GM18867 (cell line): ENCODE measurements around the gene SRGAP2B.
"Not testable (repeated sequence)": the region's sequence is repeated elsewhere in the genome, so short reads cannot be mapped to it uniquely, and the experiment has no call there.

Source experiments
- ATAC-seq: cut with Tn5 transposase; IDR thresholded peaks from one replicate; pipeline ENCODE4 v1.9.1; 2021; ENCODE audit warnings: mild to moderate bottlenecking, moderate library complexity; ENCODE audit not compliant: unreplicated experiment

The SRGAP2B gene

DNA sequence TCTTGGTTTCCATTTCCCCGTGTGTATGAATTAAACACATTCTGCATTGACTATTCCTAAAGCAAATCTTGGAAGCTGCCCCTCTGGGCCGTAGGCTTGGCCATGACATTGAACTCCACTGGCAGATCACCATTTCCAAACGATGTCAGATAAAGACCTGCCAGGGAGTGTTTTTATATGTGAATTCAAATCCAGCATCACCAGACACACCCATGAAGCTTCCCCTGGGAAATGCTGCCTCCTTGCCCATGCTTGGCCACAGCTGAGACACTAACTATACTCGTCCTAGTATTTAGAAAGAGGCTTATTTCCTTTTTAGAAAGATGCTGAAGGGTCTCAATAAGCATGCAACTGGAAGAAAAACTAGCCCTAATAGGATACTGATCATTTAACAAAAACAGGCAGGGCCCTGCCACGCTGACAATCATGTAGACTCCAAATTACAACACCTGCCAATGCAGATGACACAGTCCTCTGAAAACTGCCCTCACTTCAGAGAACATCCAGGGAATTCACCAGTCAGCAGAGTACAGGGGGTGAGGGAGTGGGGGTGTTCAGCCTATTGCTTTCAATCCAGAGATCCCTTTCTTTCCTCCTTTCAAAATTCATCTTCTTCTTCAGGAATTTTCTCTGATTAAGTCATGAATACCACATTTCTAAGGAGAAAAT is 94.9 kb downstream of the SRGAP2B start:
- not testable (repeated sequence) for ATAC-seq

DNA sequence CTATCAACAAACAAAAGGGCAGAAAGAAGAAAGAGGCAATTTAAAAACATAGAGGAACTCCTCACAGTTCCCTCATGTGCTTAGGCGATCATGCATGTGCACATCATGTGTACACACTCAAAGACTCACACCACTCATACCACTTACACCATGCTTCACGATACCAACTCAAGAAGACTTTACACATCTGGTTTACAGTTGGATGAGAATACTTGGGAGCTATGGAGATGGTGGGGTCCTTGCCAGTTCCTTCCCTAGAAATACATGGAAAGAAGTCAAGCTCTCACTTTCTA is 96.2 kb downstream of the SRGAP2B start:
- not testable (repeated sequence) for ATAC-seq

DNA sequence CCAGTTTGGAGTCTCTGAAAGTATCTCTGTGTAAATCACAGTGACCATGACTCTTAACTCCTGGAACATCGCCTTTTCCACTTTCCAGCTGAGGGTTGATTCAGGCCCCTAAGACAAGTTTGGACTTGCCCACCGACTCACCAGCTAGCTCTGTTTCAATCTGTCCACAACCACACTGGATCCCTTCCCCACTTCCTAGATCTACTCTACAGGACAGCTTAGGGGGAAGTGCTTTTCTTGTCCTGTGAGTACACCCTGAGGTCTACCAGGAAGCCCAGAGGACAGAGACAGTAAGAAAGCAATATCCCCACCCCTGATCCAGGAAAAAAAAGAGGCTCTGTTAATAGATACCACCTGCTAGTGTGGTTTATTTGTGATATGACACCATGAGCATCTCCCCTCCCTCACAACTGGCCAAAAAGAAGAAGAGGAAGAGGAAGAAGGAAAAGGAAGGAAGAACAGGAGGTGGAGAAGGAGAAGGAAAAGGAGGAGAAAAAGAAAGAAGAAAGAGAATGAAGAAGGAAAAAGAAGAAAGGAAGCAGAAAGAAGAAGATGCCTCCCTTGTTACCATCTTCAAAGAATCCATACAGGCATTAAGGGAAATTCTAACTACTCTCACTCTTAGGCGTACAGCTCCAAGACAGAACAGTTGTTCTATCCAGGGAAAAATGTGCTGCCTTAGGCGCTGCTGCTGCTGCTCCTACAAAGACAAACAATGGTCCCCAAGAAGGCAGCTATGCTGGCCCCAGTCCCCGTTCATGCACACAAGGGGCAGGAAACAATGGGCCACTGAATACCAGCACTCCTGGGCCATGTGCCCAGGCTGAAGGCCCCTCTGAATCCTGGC is 96.8 kb downstream of the SRGAP2B start:
- ATAC-seq, result not testable (repeated sequence)

DNA sequence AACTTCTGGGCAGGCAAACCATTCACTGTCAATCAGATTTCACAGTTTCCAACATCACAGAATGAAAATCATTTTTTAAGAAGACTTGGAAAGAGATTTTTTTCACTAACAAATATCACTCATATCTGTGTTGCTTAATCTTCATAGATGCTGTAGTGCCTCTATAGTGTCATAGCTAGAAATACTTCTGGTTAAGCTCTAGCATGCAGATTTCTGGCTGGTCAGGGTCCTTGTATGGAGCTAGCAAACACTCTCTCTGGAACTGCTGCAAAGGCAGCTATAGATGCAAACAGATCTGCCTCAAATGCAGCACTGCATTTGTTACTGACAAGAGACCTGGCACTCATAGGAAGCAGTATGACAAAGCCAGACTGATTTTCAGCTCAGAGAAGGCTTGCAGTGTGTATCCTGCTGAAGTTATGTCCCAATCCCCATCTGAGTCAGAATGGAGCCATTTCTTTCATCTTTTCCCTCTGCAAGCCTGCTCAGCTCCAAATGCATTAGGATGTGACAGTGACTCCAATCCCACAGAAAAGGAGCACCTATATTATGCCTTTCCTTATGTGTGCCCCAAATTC is 99.2 kb downstream of the SRGAP2B start:
- not testable (repeated sequence) for ATAC-seq

DNA sequence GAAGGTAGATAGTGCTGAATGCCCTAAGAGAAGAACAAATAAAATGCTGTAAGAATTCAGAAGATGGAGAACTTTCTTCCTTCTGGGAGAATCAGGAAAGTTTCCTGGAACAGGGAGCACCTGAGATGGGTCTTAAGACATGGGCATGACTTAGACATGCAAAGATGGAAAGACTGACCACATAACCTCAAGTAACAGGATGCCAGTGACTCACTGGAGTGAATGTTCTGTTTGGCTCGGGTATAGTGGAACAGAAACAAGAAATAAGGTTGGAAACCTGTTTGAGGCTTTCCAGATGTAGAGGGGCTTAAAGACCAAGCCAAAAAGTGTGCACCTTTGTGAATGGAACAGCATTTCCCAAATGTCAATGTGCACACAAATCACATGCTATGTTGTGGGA is 102.2 kb downstream of the SRGAP2B start:
- not testable (repeated sequence) for ATAC-seq

DNA sequence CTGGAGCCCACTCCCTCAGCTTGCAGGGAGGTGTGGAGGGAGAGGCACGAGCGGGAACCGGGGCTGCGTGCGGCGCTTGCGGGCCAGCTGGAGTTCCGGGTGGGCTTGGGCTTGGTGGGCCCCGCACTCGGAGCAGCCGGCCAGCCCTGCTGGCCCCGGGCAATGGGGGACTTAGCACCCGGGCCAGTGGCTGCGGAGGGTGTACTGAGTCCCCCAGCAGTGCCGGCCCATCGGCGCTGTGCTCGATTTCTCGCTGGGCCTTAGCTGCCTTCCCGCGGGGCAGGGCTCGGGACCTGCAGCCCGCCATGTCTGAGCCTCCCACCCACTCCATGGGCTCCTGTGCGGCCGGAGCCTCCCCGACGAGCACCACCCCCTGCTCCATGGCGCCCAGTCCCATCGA is 104.5 kb downstream of the SRGAP2B start:
- ATAC-seq, result not testable (repeated sequence)

DNA sequence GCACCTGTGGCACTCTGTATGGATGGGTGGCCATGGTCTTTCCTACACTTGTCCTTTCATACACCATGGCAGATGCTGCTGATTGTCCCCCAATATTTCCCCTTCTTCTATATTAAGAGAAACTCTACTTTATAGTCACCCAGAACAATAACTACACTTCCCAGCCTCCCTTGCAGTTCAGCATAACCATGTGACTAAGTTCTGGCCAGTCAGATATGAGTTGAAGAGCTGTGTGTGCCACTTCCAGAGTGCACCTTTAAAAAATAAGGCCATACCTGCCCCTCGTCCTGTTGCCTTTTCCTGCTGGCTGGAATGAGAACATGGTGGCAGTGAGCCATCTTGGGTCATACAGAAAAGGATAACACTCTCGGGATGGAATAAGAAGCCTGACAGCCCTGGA is 108.0 kb downstream of the SRGAP2B start:
- not testable (repeated sequence) for ATAC-seq

DNA sequence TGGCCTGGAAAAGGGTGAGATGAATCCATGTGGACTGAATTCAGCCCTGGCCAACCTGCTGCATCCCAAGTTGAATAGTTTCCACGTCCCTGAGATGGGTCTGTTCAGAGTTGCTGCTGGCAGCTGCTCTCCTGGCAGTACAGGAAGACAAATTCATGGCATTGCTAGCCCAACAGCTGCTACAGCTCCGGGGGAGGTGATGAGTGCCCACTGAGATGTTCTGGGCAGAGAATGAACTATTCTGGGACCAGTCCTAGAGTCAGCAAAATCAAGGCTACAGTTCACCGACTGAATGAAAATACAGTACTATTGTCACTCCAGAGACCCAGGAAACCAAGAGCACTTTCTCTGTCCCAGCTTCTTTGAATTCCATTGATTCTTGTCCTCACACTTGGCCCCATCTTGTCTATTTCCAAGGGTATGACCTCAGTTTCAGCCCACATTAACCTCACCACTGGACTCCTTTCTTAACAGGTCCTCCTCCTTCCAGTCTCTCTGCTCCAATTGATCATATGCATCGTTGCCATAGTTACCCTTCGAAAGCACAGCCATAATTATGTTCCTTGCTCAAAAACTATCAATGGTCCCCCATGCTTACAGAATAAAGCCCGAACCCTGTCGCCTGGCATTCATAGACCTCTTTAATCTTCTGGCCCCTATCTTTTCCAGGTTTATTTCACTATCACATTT is 108.8 kb downstream of the SRGAP2B start:
- not testable (repeated sequence) for ATAC-seq

DNA sequence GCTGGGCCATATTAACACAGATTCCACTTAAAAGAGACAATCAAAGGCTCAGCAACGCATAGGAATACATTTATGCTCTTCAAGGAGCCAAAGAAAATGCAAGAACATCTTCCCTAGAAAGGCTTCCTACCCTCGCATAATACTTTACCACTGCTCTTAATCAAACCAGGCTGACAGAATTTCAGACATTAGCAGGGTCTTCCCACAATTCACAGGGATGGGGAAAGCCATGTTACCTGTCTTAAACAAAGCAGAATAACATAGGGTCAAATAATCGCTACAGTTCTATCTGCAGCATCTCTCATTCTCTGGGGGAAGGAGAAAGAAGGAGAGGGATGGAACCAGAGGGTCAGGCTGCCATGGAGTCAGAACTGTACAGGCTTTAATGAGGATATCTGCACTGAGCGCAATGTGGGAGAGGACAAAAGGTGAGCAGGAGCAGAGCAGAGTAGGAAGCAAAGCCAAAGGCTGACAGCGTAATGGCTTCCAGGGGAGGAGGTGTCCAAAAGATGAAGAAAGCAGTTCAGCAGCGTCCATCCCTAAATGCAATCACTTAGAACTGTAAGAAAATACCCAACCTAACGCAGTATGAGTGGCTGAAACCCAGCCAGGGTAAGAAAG is 109.5 kb downstream of the SRGAP2B start:
- ATAC-seq, result not testable (repeated sequence)

DNA sequence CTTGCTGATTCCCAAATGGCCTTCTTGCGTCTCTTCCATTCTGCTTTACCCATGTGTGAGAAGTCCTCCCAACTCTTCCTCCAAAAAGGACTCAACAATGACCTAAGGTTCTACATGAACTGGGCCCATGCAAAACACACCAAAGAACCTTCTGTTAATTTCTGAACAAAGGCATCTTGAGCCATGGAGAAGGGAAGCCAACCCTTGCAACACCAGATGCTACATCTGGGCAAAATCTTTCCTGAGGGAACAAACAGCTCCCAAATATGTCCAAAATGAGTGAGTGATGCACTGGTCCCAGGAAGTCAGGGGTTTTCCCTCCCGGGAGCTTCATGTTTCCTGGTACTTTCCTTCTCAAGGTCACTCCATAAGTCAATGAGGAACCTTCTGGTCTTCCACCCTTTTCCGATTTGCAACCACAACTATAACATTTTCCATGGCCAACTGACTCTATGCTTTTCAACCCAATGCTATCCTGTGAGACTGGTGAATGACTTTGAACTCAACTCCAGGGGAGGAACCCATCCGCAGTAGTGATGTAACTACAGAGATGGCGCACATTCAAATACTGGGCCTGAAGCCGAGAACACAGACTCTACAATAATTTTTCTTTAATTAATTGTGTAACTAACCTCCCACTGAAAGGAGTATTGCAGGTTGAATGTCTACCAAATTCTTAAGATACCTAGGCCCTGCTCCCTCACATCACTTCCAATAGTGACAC is 112.2 kb downstream of the SRGAP2B start:
- not testable (repeated sequence) for ATAC-seq

DNA sequence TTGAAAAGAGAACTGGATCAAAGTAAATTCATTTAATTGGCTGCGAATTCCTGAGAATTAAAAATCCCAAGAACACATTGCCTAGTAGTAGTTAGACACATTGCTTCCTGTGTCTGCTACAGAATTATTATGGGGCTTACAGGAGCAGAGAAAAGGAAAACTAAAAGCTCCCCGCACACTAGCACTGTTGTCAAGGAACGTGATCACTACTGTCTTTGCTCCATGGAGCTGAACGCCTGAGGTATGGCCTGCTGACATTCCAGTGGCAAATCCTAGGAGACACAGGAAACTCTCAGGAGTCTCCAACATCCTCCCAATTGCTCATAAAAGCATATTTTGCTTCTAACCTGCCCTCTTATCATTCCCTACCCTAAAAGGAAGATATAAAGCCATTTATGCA is 114.0 kb downstream of the SRGAP2B start:
- not testable (repeated sequence) for ATAC-seq

DNA sequence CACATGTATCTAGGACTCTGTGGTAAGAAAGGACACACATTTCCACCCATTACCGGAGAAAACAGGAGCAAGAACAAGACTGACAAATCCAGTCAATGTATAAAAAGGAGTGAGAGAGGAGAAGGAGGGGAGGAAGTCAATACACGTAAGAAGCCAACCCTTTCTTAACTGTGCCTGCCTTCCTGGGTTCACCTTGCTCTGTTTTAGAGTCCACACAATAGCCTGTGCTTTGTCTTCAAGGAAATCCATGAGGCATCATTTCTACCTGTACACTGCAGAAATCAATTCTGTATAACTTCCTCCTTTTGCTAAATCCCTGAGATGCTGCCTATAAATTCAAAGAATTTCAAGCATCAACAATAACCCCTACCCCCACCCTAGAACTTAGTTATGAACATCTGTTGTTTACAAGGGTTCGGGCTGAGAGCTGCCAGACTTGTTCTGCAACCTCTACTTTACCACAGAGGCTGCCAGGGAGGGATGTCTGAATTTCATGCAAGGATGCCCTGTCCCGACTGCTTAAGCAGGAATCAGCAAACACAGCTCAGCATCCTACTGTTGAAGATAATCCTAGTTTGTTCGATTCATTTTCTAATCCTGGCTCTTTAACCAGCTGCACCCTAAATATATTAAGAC is 115.0 kb downstream of the SRGAP2B start:
- not testable (repeated sequence) for ATAC-seq

DNA sequence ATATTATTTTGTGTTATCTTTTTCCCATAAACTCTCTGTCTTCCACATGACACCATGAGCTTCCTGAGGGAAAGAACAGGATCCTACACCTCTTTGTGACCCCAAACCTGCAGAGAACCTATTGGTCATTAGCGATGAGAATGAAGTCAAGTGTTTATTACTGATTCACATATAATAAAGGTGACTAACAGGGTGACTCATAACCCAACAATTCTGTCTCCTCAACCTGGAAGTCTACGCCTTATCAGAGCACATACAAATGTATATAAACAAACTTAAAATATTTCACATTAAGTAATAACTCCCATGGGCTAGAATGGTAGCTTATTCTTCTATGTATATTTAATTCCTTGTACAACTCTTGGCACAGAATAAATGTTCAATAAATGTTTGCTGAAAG is 117.3 kb downstream of the SRGAP2B start:
- not testable (repeated sequence) for ATAC-seq

DNA sequence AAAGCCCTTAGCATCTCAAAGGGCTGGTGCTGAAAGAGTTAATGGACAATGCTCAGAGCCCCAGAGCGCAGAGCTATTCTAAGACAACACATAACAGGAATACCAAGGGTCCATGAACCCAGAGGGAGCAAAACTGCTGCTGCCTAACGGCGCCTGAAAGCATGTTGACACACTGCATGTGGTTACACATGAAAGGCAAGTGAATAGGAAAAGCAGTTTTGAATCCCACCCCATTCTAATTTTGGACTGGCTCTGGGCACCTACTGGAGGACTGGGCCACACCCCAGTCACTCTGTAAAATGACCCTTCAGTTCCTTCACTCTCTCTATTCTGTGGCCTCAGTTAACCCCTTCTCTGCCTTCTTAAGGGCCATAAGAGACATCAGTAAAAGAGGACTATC is 123.2 kb downstream of the SRGAP2B start:
- not testable (repeated sequence) for ATAC-seq

DNA sequence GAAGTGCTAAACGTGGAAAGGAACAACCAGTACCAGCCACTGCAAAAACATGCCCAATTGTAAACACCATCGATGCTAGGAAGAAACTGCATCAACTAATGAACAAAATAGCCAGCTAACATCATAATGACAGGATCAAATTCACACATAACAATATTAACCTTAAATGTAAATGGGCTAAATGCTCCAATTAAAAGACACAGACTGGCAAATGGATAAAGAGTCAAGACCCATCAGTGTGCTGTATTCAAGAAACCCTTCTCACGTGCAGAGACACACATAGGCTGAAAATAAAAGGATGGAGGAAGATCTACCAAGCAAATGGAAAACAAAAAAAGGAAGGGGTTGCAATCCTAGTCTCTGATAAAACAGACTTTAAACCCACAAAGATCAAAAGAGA is 128.6 kb downstream of the SRGAP2B start:
- ATAC-seq, result not testable (repeated sequence)

DNA sequence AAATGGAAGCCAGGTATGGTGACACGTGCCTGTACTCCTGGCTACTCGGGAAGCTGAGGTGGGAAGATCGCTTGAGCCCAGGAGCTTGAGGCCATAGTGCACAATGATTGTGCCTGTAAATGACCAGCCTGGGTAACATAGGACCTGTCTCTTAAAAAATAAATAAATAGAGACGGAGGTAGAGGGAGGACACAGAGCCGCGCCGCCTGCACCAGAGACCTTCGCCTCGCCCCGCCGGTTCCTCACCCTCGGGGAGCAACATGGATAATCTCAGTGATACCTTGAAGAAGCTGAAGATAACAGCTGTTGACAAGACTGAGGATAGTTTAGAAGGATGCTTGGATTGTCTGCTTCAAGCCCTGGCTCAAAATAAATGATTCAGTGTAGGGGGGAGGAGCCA is 130.4 kb downstream of the SRGAP2B start:
- ATAC-seq, result not testable (repeated sequence)

DNA sequence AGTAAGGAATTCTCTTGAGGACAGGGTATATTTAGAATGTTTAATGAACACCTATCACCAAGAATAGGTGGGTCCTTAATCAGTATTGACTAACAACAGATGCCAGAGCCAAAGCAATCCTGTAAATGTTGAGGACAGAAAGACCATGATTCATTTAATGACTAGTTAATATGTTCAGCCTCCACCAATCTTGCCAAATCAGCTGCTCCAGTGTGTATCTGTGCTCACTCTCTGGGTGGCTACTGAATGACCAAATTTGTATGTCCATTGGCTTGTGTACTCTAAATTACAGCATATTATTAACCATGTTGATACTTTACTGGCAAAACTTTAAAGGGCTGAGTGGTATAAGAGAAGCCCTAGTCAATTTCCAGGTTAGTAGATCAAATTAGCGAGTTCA is 130.9 kb downstream of the SRGAP2B start:
- not testable (repeated sequence) for ATAC-seq

DNA sequence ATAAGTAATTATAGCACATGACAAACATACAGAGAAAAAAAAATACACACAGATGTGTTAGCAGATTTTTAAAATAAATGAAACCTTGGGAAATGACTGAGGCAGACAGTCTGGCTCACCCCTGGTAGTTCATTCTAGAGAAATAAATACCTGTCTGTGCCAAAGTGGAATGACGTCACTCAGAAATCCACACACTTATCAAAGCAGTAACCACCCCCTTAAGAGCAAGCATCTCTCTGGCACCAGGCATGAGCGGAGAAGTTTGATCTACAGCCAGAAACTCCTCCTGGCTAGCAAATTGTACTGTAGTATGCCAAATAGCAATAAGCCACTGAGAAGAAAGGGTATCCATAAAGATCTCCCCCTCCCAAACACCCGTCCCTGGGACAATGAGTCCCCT is 131.6 kb downstream of the SRGAP2B start:
- not testable (repeated sequence) for ATAC-seq
